Bladder microvascular endothelial cell (primary cell): ENCODE measurements around the gene C12orf76. TPM values are rescaled to one million over a fixed set of nuclear protein-coding genes. Genes with fewer than 3 reads are reported as not detected.

Experiments used
- total RNA-seq: library from RNA; depleted of rRNA; stranded (reverse); fragments of >200 nt; gene quantifications from 2 replicates; pipeline ENCODE4 v1.2.3, GENCODE V29; 2014

Gene C12orf76, protein sequence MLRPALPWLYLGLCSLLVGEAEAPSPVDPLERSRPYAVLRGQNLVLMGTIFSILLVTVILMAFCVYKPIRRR
- 9.4 and 20.3 TPM in 2 replicates for total RNA-seq

GRCh38 chr12:110048242-110049027 is at the start of gene C12orf76:
Gene C12orf76 (minus strand): TSS chr12:110048522. CDS start chr12:110048495, 27 bp downstream.

GRCh38 chr12:109998904-109999648 is 49.2 kb downstream of the C12orf76 start, which contains the start of gene ANKRD13A:
Gene ANKRD13A (plus strand): TSS chr12:109999430. CDS start chr12:109999689, 259 bp downstream.

GRCh38 chr12:109995686-109996482 is 52.4 kb downstream of the C12orf76 start, which contains the start of gene GIT2:
Gene GIT2 (minus strand): TSS chr12:109996368. CDS start chr12:109996224, 144 bp downstream.

Other genes starting within 250 kb of the C12orf76 start
- 0.49 and 1.9 TPM in 2 replicates for gene TRPV4, start 215.1 kb downstream of the C12orf76 start, total RNA-seq
- 40.6 and 45.8 TPM in 2 replicates for gene GLTP, start 168.0 kb downstream of the C12orf76 start, total RNA-seq
- gene TCHP, start 148.2 kb downstream of the C12orf76 start, total RNA-seq: 7.1 and 13.3 TPM in 2 replicates
- gene GIT2, start 52.2 kb downstream of the C12orf76 start, total RNA-seq: 36.1 and 76.2 TPM in 2 replicates
- 41.3 and 47.5 TPM in 2 replicates for gene ANKRD13A, start 49.1 kb downstream of the C12orf76 start, total RNA-seq
- gene IFT81, start 75.8 kb upstream of the C12orf76 start, total RNA-seq: 3.7 and 12.3 TPM in 2 replicates
- gene ATP2A2, start 232.7 kb upstream of the C12orf76 start, total RNA-seq: 86.6 and 198 TPM in 2 replicates